MM.1S (cell line): ENCODE measurements around the gene FATE1.

Experiments used
- DNase-seq: peaks from one replicate; pipeline ENCODE4 v3.0.0-alpha.2; 2015
- H2AFZ ChIP-seq: fragments of 300-600 bp; sonication (generic); 2 replicates; pipeline ENCODE4 v1.6.0; 2016; ENCODE audit warnings: antibody characterized with exemption, low read length
- H3F3A ChIP-seq: fragments of 300-600 bp; sonication (generic); 2 replicates; pipeline ENCODE4 v1.6.1; 2016; ENCODE audit warnings: mild to moderate bottlenecking, antibody characterized with exemption, low read length, moderate library complexity, mixed read lengths; ENCODE audit not compliant: insufficient read depth
- H3K27ac ChIP-seq: fragments of 300-600 bp; sonication (generic); 2 replicates; pipeline ENCODE4 v1.5.1; 2016; ENCODE audit warnings: mild to moderate bottlenecking, low read length
- H3K27me3 ChIP-seq: fragments of 300-600 bp; sonication (generic); replicated peaks from 2 replicates; pipeline ENCODE4 v1.6.0; 2016; ENCODE audit warnings: low read length; ENCODE audit not compliant: insufficient read depth
- H3K36me3 ChIP-seq: fragments of 300-600 bp; sonication (generic); replicated peaks from 2 replicates; pipeline ENCODE4 v1.6.1; 2016; ENCODE audit warnings: mild to moderate bottlenecking, low read length, mixed read lengths; ENCODE audit not compliant: insufficient read depth
- H3K4me1 ChIP-seq: fragments of 300-600 bp; sonication (generic); 2 replicates; pipeline ENCODE4 v1.6.1; 2016; ENCODE audit warnings: low read length, mixed read lengths
- H3K4me2 ChIP-seq: fragments of 300-600 bp; sonication (generic); 2 replicates; pipeline ENCODE4 v1.6.0; 2016; ENCODE audit warnings: low read depth, low read length
- H3K4me3 ChIP-seq: fragments of 300-600 bp; sonication (generic); 2 replicates; pipeline ENCODE4 v1.5.1; 2016; ENCODE audit warnings: low read length, mixed read lengths
- H3K79me2 ChIP-seq: fragments of 300-600 bp; sonication (generic); 2 replicates; pipeline ENCODE4 v1.6.1; 2016; ENCODE audit warnings: mixed run types, low read length, mixed read lengths
- H3K9ac ChIP-seq: fragments of 300-600 bp; sonication (generic); 2 replicates; pipeline ENCODE4 v1.6.1; 2016; ENCODE audit warnings: low read length, mixed read lengths
- H3K9me2 ChIP-seq: fragments of 300-600 bp; sonication (generic); replicated peaks from 2 replicates; pipeline ENCODE4 v1.6.1; 2016; ENCODE audit warnings: mild to moderate bottlenecking, low read length, mixed read lengths; ENCODE audit not compliant: insufficient read depth
- H3K9me3 ChIP-seq: fragments of 300-600 bp; sonication (generic); replicated peaks from 2 replicates; pipeline ENCODE4 v1.6.1; 2016; ENCODE audit warnings: mild to moderate bottlenecking, low read length, mixed read lengths; ENCODE audit not compliant: insufficient read depth
- H4K20me1 ChIP-seq: fragments of 300-600 bp; sonication (generic); 2 replicates; pipeline ENCODE4 v1.6.1; 2016; ENCODE audit warnings: mild to moderate bottlenecking, low read length, moderate library complexity, mixed read lengths; ENCODE audit not compliant: insufficient read depth
- EZH2 ChIP-seq: fragments of 300-600 bp; sonication (generic); optimal IDR thresholded peaks from 2 replicates; pipeline ENCODE3; 2017; ENCODE audit warnings: low read depth, mild to moderate bottlenecking, antibody characterized with exemption, low read length, mixed read lengths
- EZH2phosphoT487 ChIP-seq: fragments of 300-600 bp; sonication (generic); IDR thresholded peaks from 2 replicates; pipeline ENCODE4 v1.6.1; 2018; ENCODE audit warnings: antibody characterized with exemption, low read length
- TF ChIP-seq, protein P1 (sequence below): fragments of 300-600 bp; sonication (generic); IDR thresholded peaks from 2 replicates; pipeline ENCODE4 v1.5.1; 2016; ENCODE audit warnings: antibody characterized with exemption, low read length, mixed read lengths

Gene FATE1

GRCh38 chrX:151699746-151700145 lies 16.1 kb upstream of the FATE1 start:
- no peaks in the 10 kb centered on the region for H3K27me3 ChIP-seq
- no peaks in the 10 kb centered on the region for H3K79me2 ChIP-seq
- H3K9ac ChIP-seq = no peak overlapping the region
- no peak overlapping the region for H2AFZ ChIP-seq
- H3K4me2 ChIP-seq = no peak overlapping the region
- H3K9me2 ChIP-seq = no peaks in the 10 kb centered on the region
- H3F3A ChIP-seq = no peaks in the 10 kb centered on the region
- H4K20me1 ChIP-seq = no peaks in the 10 kb centered on the region
- no peak overlapping the region for H3K27ac ChIP-seq
- H3K9me3 ChIP-seq = no peaks in the 10 kb centered on the region
- no peak for DNase-seq
- TF ChIP-seq EZH2phosphoT487 (no peak), EZH2 (no peak)
- TF ChIP-seq, protein P1, sequence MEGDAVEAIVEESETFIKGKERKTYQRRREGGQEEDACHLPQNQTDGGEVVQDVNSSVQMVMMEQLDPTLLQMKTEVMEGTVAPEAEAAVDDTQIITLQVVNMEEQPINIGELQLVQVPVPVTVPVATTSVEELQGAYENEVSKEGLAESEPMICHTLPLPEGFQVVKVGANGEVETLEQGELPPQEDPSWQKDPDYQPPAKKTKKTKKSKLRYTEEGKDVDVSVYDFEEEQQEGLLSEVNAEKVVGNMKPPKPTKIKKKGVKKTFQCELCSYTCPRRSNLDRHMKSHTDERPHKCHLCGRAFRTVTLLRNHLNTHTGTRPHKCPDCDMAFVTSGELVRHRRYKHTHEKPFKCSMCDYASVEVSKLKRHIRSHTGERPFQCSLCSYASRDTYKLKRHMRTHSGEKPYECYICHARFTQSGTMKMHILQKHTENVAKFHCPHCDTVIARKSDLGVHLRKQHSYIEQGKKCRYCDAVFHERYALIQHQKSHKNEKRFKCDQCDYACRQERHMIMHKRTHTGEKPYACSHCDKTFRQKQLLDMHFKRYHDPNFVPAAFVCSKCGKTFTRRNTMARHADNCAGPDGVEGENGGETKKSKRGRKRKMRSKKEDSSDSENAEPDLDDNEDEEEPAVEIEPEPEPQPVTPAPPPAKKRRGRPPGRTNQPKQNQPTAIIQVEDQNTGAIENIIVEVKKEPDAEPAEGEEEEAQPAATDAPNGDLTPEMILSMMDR = no peak
- H3K4me1 ChIP-seq = no peaks in the 10 kb centered on the region
- H3K36me3 ChIP-seq = no peaks in the 10 kb centered on the region
- no peak overlapping the region for H3K4me3 ChIP-seq

- Histone ChIP-seq H3K9me2 (no peaks in the 10 kb centered on the region), H3K27ac (no peak overlapping the region), H4K20me1 (no peaks in the 10 kb centered on the region), H3K36me3 (no peaks in the 10 kb centered on the region), H3F3A (no peaks in the 10 kb centered on the region), H2AFZ (no peak overlapping the region), H3K4me2 (no peak overlapping the region), H3K79me2 (no peaks in the 10 kb centered on the region), H3K9me3 (no peaks in the 10 kb centered on the region), H3K27me3 (no peaks in the 10 kb centered on the region), H3K4me1 (no peaks in the 10 kb centered on the region), H3K9ac (no peak overlapping the region), H3K4me3 (no peak overlapping the region)
- no peak for TF ChIP-seq EZH2phosphoT487
- TF ChIP-seq, protein P1 = no peak
- TF ChIP-seq EZH2 = no peak
- DNase-seq = no peak
These were observed 15.3 kb upstream of the FATE1 start for GRCh38 chrX:151700581-151700980.

- no peak for DNase-seq
- Histone ChIP-seq H3K36me3 (no peaks in the 10 kb centered on the region), H3K4me1 (no peaks in the 10 kb centered on the region), H3K9ac (no peak overlapping the region), H3K4me2 (no peak overlapping the region), H2AFZ (no peak overlapping the region), H3F3A (no peaks in the 10 kb centered on the region), H3K27me3 (no peaks in the 10 kb centered on the region), H3K9me2 (no peaks in the 10 kb centered on the region), H3K9me3 (no peaks in the 10 kb centered on the region), H3K27ac (no peak overlapping the region), H3K4me3 (no peak overlapping the region), H4K20me1 (no peaks in the 10 kb centered on the region), H3K79me2 (no peaks in the 10 kb centered on the region)
- no peak for TF ChIP-seq EZH2
- TF ChIP-seq EZH2phosphoT487 = no peak
- TF ChIP-seq, protein P1 = no peak
These were observed 14.8 kb upstream of the FATE1 start for GRCh38 chrX:151701071-151701470.
